RWPE2 (cell line): ENCODE results near the gene YOD1.

ENCODE experiments used
- ATAC-seq: fragments of 200-7000 bp; cut with Tn5 transposase; 3 replicates; pipeline ENCODE4 v1.9.1; 2021; ENCODE audit warnings: low read depth
- DNase-seq: peaks from one replicate; pipeline ENCODE4 v3.0.0-alpha.2; 2020; ENCODE audit warnings: low spot score
- H3K27ac ChIP-seq: fragments of 450-650 bp; 2 replicates; pipeline ENCODE4 v1.5.1; 2017; ENCODE audit warnings: mild to moderate bottlenecking; ENCODE audit not compliant: poor library complexity, severe bottlenecking
- H3K27me3 ChIP-seq: fragments of 250-450 bp; sonication (Bioruptor Pico); 2 replicates; pipeline ENCODE4 v1.5.1; 2021; ENCODE audit warnings: mild to moderate bottlenecking, moderate library complexity; ENCODE audit not compliant: insufficient read depth, poor library complexity, severe bottlenecking
- H3K36me3 ChIP-seq: fragments of 250-450 bp; sonication (Bioruptor Pico); 2 replicates; pipeline ENCODE4 v1.5.1; 2020; ENCODE audit warnings: low read depth, mild to moderate bottlenecking, moderate library complexity
- H3K4me1 ChIP-seq: fragments of 250-450 bp; sonication (Bioruptor Pico); 2 replicates; pipeline ENCODE4 v1.5.1; 2021; ENCODE audit warnings: mild to moderate bottlenecking, moderate library complexity; ENCODE audit not compliant: insufficient read depth, poor library complexity, severe bottlenecking
- H3K4me3 ChIP-seq: fragments of 250-450 bp; sonication (Bioruptor Pico); 2 replicates; pipeline ENCODE4 v1.5.1; 2021; ENCODE audit warnings: mild to moderate bottlenecking, moderate library complexity; ENCODE audit not compliant: severe bottlenecking
- H3K9me3 ChIP-seq: fragments of 250-450 bp; sonication (Bioruptor Pico); 2 replicates; pipeline ENCODE4 v1.5.1; 2021; ENCODE audit warnings: mild to moderate bottlenecking, moderate library complexity; ENCODE audit not compliant: severe bottlenecking
- TF ChIP-seq, protein P1 (sequence below): fragments of 450-650 bp; IDR thresholded peaks from one replicate; pipeline ENCODE4 v1.5.1; 2017; ENCODE audit warnings: mild to moderate bottlenecking, moderate library complexity; ENCODE audit not compliant: poor library complexity, severe bottlenecking

YOD1 gene

DNA sequence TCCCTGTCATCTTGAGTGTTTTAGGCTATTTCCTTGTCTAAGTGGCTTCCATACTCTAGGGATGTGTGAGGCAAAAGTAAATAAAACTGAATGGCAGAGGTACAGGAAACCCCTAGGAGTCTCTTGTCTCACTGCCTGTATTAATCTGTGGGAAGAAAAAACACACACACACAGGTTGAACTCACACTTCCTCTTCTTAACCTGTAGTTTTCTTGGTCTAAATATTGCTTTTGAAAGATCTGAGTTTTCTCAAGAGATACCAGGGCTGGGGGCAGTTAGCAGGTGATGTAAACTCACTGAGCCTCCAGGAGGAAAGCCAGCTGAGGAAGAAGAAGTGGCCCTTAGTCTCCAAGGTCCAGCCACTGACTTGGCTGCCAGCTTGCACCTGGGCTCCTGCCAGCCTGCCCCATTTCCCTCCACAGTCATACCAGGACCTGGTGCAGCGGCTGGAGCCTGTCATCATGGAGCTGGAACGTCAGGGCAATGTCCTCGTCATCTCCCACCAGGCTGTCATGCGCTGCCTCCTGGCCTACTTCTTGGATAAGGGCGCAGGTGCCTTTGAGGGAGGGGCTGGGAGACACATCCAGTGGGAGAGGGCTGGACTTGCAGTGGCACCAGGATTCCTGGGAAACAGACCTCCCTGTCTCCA, 19.0 kb upstream of the YOD1 start:
- Histone ChIP-seq H3K27me3 (no peaks in the 10 kb centered on the region), H3K27ac (no peak overlapping the region), H3K4me3 (no peak overlapping the region), H3K36me3 (peaks cover 33% of the 10 kb centered on the region), H3K4me1 (peaks cover 15% of the 10 kb centered on the region), H3K9me3 (no peaks in the 10 kb centered on the region)
- TF ChIP-seq, protein P1, sequence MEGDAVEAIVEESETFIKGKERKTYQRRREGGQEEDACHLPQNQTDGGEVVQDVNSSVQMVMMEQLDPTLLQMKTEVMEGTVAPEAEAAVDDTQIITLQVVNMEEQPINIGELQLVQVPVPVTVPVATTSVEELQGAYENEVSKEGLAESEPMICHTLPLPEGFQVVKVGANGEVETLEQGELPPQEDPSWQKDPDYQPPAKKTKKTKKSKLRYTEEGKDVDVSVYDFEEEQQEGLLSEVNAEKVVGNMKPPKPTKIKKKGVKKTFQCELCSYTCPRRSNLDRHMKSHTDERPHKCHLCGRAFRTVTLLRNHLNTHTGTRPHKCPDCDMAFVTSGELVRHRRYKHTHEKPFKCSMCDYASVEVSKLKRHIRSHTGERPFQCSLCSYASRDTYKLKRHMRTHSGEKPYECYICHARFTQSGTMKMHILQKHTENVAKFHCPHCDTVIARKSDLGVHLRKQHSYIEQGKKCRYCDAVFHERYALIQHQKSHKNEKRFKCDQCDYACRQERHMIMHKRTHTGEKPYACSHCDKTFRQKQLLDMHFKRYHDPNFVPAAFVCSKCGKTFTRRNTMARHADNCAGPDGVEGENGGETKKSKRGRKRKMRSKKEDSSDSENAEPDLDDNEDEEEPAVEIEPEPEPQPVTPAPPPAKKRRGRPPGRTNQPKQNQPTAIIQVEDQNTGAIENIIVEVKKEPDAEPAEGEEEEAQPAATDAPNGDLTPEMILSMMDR, result no peak
- ATAC-seq (no peak), DNase-seq (no peak)

DNA sequence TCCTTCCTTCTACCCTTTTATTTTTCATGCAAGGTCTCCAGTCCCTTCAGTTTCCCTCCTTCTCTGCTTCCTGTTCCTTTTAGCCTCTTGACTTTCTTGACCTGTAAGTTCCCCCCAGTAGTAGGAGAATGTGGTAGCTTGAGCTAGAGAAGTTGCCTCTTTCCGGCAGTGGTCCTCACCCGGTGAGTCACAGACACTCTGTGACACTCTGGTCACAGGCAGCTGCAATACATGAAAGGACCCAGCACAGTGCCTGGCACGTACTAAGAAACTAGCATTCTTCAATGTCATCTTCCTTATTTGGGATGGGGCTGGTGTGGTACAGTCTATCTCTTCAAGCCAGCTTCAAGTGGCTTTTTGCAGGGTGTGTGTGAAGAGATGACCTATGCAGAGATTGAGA, 18.1 kb upstream of the YOD1 start:
- Histone ChIP-seq H3K4me3 (no peak overlapping the region), H3K27ac (no peak overlapping the region), H3K36me3 (peaks cover 33% of the 10 kb centered on the region), H3K4me1 (peaks cover 8% of the 10 kb centered on the region), H3K27me3 (no peaks in the 10 kb centered on the region), H3K9me3 (no peaks in the 10 kb centered on the region)
- TF ChIP-seq, protein P1, result no peak
- ATAC-seq (no peak), DNase-seq (no peak)

DNA sequence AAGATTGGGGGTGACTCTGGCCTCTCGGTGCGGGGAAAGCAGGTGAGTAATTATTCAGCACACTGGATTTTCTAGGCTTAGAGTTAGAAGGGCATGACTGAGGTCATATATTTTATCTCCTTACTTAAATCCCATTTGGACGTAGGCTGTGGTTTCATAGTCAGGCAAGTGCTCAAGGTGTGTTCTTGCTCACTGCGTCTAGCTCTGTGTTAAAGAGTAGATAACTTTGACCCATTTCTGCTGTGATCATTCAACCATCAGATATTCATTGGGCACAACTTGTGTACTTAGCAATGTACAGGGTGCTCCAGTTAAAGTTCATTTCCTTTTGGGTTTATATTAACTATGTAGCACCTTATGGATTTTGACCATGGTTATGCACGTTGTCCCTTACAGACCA, 16.7 kb upstream of the YOD1 start:
- Histone ChIP-seq H3K27me3 (no peaks in the 10 kb centered on the region), H3K27ac (no peak overlapping the region), H3K36me3 (peaks cover 38% of the 10 kb centered on the region), H3K4me1 (no peaks in the 10 kb centered on the region), H3K4me3 (no peak overlapping the region), H3K9me3 (no peaks in the 10 kb centered on the region)
- DNase-seq (no peak), ATAC-seq (no peak)
- TF ChIP-seq, protein P1, result no peak

DNA sequence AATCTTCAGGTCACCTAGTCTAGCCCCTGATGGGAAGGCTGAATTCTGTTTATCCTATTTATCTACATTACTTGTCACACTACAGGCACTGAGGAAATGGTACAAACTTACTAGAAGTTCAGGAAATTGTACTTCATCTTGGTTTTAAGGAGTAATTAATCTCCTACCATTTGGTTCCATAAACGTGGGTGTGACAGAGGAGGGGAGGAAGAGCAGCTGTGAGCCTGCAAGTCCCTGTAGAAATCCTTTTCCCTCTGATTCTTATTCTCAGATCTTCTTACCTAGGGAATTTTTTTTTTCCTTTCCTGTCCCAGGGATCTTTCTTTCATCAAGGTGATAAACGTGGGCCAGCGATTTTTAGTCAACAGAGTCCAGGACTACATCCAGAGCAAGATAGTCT, 16.2 kb upstream of the YOD1 start:
- DNase-seq (no peak), ATAC-seq (no peak)
- Histone ChIP-seq H3K36me3 (peaks cover 43% of the 10 kb centered on the region), H3K27me3 (no peaks in the 10 kb centered on the region), H3K4me3 (no peak overlapping the region), H3K27ac (no peak overlapping the region), H3K9me3 (no peaks in the 10 kb centered on the region), H3K4me1 (no peaks in the 10 kb centered on the region)
- TF ChIP-seq, protein P1, result no peak

DNA sequence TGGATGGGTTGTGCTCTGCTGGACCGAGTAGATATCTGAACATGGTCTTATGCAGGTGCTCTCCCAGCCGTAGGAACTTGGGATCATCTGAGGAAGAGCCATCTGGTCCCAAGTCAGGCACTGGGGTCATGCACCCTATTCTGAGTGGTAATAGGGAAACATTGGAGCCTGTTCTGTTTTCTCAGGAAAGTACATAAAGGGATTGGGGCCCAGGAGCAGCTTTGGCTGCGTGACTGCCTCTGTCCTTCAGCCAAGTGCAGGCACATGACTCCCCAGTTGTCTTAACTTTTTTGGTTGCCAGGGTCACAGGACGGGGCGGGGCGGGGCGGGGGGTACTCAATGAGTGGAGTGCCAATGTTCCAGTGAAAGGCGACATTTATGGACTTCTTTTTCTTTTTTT, 13.6 kb upstream of the YOD1 start:
- Histone ChIP-seq H3K27ac (no peak overlapping the region), H3K36me3 (peaks cover 58% of the 10 kb centered on the region)

More for the DNA sequence above, 13.6 kb upstream of the YOD1 start:
- Histone ChIP-seq H3K4me3 (no peak overlapping the region), H3K4me1 (no peaks in the 10 kb centered on the region), H3K27me3 (no peaks in the 10 kb centered on the region), H3K9me3 (no peaks in the 10 kb centered on the region)
- TF ChIP-seq, protein P1, result no peak
- no peak for DNase-seq
- no peak for ATAC-seq
